A549 treated with CpdA at 1 μM for 4 hours (cell line): ENCODE results near the gene RETREG1. TPM values are rescaled to one million over a fixed set of nuclear protein-coding genes. Genes with fewer than 3 reads are reported as not detected.

ENCODE experiments used
- total RNA-seq: library from RNA; stranded (reverse); fragments of 200-300 nt; extraction: Qiagen RNA extraction; gene quantifications from 5 replicates; pipeline ENCODE4 v1.2.3, GENCODE V29; 2022; ENCODE audit warnings: low read depth

The RETREG1 gene
- total RNA-seq, result 1.5 to 2.6 TPM (median 2.3 TPM) in 5 replicates

DNA sequence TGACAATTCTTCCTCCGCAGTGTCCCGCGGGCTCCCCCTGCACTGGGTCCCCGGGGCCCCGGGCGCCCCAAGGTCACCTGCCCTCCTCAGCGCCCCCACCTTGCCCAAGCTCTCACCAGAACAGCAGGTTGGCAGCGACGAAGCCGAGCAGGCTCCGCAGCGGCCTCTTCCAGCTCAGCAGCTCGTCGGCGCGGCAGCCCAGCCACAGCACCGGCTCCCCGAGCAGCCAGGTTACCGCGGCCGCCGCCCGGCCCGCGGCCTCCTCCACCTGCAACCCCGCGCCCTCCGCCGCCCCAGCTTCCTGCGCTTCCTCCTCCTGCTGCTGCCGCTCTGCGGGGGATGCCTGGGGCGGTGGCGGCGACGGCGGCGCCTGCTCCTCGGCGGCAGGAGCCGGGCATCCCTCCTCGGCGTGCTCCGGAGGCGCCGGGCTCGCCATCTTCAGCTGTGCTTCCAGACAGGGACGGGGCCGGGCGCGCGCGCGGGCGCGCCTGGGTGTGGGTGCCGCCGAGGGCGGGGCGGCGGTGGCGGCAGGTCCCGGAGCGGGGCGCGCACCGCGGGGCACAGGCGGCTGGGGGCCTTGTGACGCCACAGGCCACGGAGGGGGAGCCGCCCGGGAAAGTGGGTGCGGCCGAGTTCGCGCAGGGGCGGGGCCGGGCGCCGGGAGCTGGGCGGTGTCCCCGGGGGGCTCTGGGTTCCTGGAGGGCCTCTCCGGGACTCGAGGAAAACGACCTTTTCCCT, at the start of gene RETREG1:
TSS of gene RETREG1 (minus strand) at position 462 of the 738 bp plus-strand sequence. CDS start at position 436, 26 bp downstream.

DNA sequence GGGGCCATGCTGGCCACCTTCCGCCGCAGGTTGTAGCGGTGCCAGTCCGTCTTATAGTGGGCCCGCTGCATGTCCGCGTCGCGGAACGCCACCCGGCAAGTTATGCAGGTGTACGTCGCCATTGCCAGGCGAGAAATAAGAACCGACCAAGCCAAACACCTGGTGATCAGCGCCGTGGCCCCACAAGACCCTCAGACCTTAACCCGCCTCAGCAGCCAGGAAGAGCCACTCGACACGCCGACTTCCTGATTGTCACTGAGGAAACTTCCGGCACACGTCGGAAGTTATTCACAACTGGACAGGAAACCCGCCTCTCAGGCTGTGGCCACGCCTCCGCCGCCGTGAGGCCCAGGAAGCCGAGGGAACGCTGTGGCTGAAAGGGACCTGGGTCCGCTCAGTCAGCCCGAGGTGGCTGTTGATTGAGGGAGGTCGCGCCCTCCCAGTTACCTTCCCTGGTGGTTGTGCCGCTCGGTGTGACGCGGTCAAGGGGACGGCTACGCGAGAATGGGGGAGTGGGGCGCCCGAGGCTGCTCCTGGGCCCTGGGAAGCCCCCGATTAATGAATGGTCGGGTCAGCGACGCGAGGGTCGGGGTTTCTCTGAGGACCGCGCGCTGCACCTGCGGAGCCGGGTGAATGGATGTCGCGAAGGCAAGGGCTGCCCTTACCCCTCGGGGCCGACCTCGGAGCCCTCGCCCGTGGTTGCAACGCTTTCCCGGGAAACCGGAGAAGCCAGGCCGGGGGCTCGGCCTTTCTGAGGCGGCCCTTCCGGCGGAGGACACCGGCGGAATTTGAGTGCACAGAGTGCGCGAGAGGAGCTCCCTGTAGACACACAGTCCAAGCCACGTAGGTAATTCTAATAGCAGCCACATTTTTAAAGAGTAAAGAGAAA, 151.0 kb downstream of the RETREG1 start, which contains the start of gene ZNF622:
TSS of gene ZNF622 (minus strand) at position 257 of the 889 bp plus-strand sequence. CDS start at position 122, 135 bp downstream.

Other genes starting within 250 kb of the RETREG1 start
- gene ZNF622, start 151.2 kb downstream of the RETREG1 start, total RNA-seq, result 43.1 to 50.3 TPM (median 46.2 TPM) in 5 replicates